ENCODE measurements around the gene MAPK11.

Gene MAPK11

DNA sequence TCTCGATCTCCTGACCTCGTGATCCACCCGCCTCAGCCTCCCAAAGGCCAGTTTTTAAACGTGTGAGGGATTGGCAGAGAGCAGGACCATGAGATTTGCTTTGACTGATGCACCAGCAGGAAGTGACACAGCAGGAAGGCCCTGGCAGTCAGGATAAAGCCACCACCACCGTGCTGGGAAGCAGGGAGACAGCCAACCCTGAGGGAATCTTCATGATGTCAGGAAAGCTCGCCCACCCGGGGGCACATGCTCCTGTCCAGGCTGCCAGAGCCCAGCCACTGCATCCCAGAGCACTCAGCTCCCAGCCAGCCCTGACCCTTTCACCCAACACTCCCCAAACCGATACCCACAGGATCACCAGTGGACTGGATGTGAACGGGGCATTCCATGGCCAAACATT, 31.4 kb downstream of the MAPK11 start:
- H3K9me3 ChIP-seq (ENCODE audit: control extremely low read depth in 1 of 5, control insufficient read depth in 4 of 5, insufficient read depth in 2 of 5, low read depth in 1 of 5, low read length in 4 of 5): no peaks in the 10 kb centered on the region
- ChIA-PET POLR2A (no interaction called here), CTCF (interaction anchor here (1.2 to 1.9 kb wide), 2 partner anchors 9 to 32 kb away, joined by 4 read pairs; no protein-coding TSS in a partner anchor)
- H3K4me1 ChIP-seq (ENCODE audit: control extremely low read depth in 1 of 4, control insufficient read depth in 4 of 4, insufficient read depth in 4 of 4, low read length in 3 of 4): peaks cover 4 to 27% (median 23%) of the 10 kb centered on the region in 4 experiments
- peaks cover 5 to 37% (median 22%) of the 10 kb centered on the region in 4 experiments for H3K36me3 ChIP-seq (ENCODE audit: control insufficient read depth in 4 of 4, insufficient read depth in 4 of 4, low read length in 3 of 4)
- no peak overlapping the region for H3K4me3 ChIP-seq (ENCODE audit: control insufficient read depth in 1 of 7, extremely low read depth in 1 of 7, insufficient read depth in 4 of 7, low read depth in 2 of 7, low read length in 6 of 7)
- 56% methylated on average over 6 of the region's 9 CpGs for WGBS (ENCODE audit: insufficient coverage)
- DNase-seq: no peak
- no peaks in the 10 kb centered on the region for H3K27me3 ChIP-seq (replicated peaks in 2 of 5; ENCODE audit: control insufficient read depth in 4 of 5, insufficient read depth in 5 of 5, low read length in 4 of 5)
- no peak overlapping the region for H3K27ac ChIP-seq (ENCODE audit: insufficient read depth in 1 of 2, low read depth in 1 of 2, low read length in 2 of 2, poor library complexity in 1 of 2, severe bottlenecking in 2 of 2)

DNA sequence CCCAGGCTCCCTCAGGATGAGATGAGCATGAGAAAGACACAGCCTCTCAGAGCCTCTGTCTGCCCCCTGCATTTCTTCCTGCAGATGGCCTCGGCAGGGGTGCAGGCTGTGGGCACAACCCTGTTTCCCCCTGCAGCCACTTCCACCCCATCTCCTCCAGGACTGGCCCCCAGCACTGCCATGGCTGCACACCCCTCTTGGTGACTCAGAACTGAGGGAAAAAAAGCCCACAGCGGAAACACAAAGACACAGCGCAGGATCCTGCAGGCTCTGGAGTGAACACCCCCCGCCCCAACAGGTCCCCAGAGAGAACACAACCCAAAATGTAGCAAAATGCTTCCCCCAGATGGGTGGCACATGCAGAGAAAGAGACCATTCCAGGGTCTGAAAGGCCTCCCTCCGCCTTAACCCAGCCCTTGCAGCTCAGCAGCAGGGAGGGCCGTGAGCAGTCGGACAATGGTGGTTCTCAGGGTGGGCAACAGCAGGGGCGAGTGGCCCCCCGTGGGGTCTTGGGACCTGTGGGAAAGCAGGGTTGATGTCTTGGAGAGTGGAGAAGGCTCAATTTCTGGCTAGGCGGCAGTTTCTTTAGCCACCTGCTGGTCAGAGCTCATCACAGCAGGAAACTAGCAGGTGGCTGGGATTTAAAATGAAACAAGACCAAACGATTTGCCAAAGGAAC, 33.3 kb downstream of the MAPK11 start:
- peak; percentile 34 to 65 (median 55) for DNase-seq
- Histone ChIP-seq H3K27ac (ENCODE audit: insufficient read depth in 1 of 2, low read depth in 1 of 2, low read length in 2 of 2, poor library complexity in 1 of 2, severe bottlenecking in 2 of 2) (no peak overlapping the region), H3K4me3 (ENCODE audit: control insufficient read depth in 1 of 7, extremely low read depth in 1 of 7, insufficient read depth in 4 of 7, low read depth in 2 of 7, low read length in 6 of 7) (no peak overlapping the region), H3K27me3 (replicated peaks in 2 of 5; ENCODE audit: control insufficient read depth in 4 of 5, insufficient read depth in 5 of 5, low read length in 4 of 5) (no peaks in the 10 kb centered on the region), H3K4me1 (ENCODE audit: control extremely low read depth in 1 of 4, control insufficient read depth in 4 of 4, insufficient read depth in 4 of 4, low read length in 3 of 4) (peaks cover 0 to 10% (median 7%) of the 10 kb centered on the region in 4 experiments), H3K9me3 (ENCODE audit: control extremely low read depth in 1 of 5, control insufficient read depth in 4 of 5, insufficient read depth in 2 of 5, low read depth in 1 of 5, low read length in 4 of 5) (no peaks in the 10 kb centered on the region), H3K36me3 (ENCODE audit: control insufficient read depth in 4 of 4, insufficient read depth in 4 of 4, low read length in 3 of 4) (peaks cover 5 to 50% (median 30%) of the 10 kb centered on the region in 4 experiments)
- CTCF ChIA-PET: interaction anchor here (0.7 to 2.3 kb wide), 11 partner anchors 11 to 469 kb away, joined by 3 to 9 read pairs (median 3); no protein-coding TSS in a partner anchor
- WGBS (ENCODE audit: insufficient coverage): 85% methylated on average over 11 of the region's 11 CpGs
- POLR2A ChIA-PET: no interaction called here

DNA sequence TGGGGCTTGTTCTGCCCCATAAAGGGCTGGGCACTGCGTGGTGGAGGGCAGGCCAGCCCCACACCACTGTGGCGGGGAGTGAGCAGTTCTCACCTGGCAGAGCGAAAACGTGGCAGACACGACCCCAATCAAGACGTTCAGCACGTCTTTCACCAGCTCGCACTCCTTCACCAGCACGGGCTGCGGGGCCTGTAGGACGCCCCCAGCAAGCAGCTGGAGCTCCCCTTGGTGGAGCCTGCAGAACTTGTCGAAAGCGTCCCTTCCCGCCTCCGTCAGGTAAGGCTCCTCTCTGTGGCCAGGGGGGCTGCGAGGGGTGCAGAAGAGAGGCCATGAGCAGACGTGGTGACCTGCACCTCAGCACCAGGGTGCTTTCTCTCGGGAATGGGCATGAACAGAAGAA, 37.0 kb downstream of the MAPK11 start:
- POLR2A ChIA-PET: no interaction called here

DNA sequence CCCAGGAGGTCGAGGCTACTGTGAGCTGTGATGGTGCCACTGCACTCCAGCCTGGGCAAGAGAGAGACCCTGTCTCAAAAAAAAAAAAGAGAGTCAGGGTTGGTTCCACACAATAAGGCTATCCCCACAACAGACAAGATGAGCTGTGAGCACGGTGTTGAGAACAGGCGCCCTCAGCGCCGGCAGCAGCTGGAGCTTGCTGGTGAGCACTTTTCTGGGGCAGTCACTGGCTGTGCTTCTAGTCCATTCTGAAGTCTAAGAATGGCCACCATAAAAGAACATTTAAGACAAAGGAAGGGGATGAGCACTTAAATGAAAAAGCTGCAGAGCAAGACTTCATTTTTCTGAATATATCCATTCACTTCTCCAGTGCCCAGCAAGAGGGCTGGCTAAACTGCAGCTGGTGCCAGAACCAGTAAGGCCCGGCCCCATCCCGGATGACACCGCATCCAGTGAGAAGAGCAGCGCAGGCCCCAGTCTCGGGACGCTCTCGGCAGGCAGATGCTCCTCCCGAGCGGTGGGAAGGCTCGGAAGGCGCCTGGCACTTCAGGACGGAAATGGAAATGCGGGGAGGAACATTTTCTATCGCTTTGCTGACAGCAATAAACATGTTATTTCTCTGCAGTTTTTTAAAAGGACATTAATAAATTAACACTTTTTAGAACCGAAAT, 37.6 kb downstream of the MAPK11 start:
- POLR2A ChIA-PET: no interaction called here
- CTCF ChIA-PET: no interaction called here

More for the DNA sequence above, 37.0 kb downstream of the MAPK11 start:
- Histone ChIP-seq H3K27me3 (replicated peaks in 2 of 5; ENCODE audit: control insufficient read depth in 4 of 5, insufficient read depth in 5 of 5, low read length in 4 of 5) (no peaks in the 10 kb centered on the region), H3K27ac (ENCODE audit: insufficient read depth in 1 of 2, low read depth in 1 of 2, low read length in 2 of 2, poor library complexity in 1 of 2, severe bottlenecking in 2 of 2) (no peak overlapping the region), H3K4me3 (ENCODE audit: control insufficient read depth in 1 of 7, extremely low read depth in 1 of 7, insufficient read depth in 4 of 7, low read depth in 2 of 7, low read length in 6 of 7) (no peak overlapping the region), H3K36me3 (ENCODE audit: control insufficient read depth in 4 of 4, insufficient read depth in 4 of 4, low read length in 3 of 4) (peaks cover 4 to 49% (median 25%) of the 10 kb centered on the region in 4 experiments), H3K4me1 (ENCODE audit: control extremely low read depth in 1 of 4, control insufficient read depth in 4 of 4, insufficient read depth in 4 of 4, low read length in 3 of 4) (no peaks in the 10 kb centered on the region), H3K9me3 (ENCODE audit: control extremely low read depth in 1 of 5, control insufficient read depth in 4 of 5, insufficient read depth in 2 of 5, low read depth in 1 of 5, low read length in 4 of 5) (no peaks in the 10 kb centered on the region)
- CTCF ChIA-PET: no interaction called here
- DNase-seq: no peak
- 98% methylated on average over 13 of the region's 18 CpGs for WGBS (ENCODE audit: insufficient coverage)

DNA sequence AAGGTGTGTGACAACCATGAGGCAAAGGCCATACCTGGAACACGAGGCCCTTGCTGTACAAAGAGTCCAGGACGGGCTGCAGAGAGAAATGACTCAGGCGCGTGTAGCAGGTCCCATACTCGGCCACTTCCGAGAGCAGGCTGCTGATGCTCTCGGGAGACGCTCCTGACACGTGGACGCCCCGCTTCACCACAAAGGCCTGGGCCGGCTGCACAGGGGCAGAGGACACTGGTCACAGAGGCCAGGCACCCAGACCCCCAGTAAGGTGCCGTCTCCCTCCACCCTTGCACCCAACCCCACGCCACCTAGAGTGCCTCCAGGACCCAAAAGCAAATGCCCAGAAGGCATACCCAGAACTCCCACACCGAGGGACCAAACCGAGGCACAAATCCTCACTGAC, 40.8 kb downstream of the MAPK11 start:
- peaks cover 3 to 64% (median 33%) of the 10 kb centered on the region in 4 experiments for H3K36me3 ChIP-seq (ENCODE audit: control insufficient read depth in 4 of 4, insufficient read depth in 4 of 4, low read length in 3 of 4)
- no peaks in the 10 kb centered on the region for H3K27me3 ChIP-seq (replicated peaks in 2 of 5; ENCODE audit: control insufficient read depth in 4 of 5, insufficient read depth in 5 of 5, low read length in 4 of 5)
- no peaks in the 10 kb centered on the region for H3K9me3 ChIP-seq (ENCODE audit: control extremely low read depth in 1 of 5, control insufficient read depth in 4 of 5, insufficient read depth in 2 of 5, low read depth in 1 of 5, low read length in 4 of 5)
- H3K4me3 ChIP-seq (ENCODE audit: control insufficient read depth in 1 of 7, extremely low read depth in 1 of 7, insufficient read depth in 4 of 7, low read depth in 2 of 7, low read length in 6 of 7): no peak overlapping the region
- WGBS (ENCODE audit: insufficient coverage): 99% methylated on average over 12 of the region's 16 CpGs
- no peaks in the 10 kb centered on the region for H3K4me1 ChIP-seq (ENCODE audit: control extremely low read depth in 1 of 4, control insufficient read depth in 4 of 4, insufficient read depth in 4 of 4, low read length in 3 of 4)
- POLR2A ChIA-PET: no interaction called here
- CTCF ChIA-PET: interaction anchor here (0.8 to 1.7 kb wide), 2 partner anchors 7 to 10 kb away, joined by 3 to 4 read pairs; no protein-coding TSS in a partner anchor
- DNase-seq: no peak
- no peak overlapping the region for H3K27ac ChIP-seq (ENCODE audit: insufficient read depth in 1 of 2, low read depth in 1 of 2, low read length in 2 of 2, poor library complexity in 1 of 2, severe bottlenecking in 2 of 2)

More for the DNA sequence above, 37.6 kb downstream of the MAPK11 start:
- Histone ChIP-seq H3K27me3 (replicated peaks in 2 of 5; ENCODE audit: control insufficient read depth in 4 of 5, insufficient read depth in 5 of 5, low read length in 4 of 5) (no peaks in the 10 kb centered on the region), H3K9me3 (ENCODE audit: control extremely low read depth in 1 of 5, control insufficient read depth in 4 of 5, insufficient read depth in 2 of 5, low read depth in 1 of 5, low read length in 4 of 5) (no peaks in the 10 kb centered on the region), H3K4me1 (ENCODE audit: control extremely low read depth in 1 of 4, control insufficient read depth in 4 of 4, insufficient read depth in 4 of 4, low read length in 3 of 4) (no peaks in the 10 kb centered on the region), H3K27ac (ENCODE audit: insufficient read depth in 1 of 2, low read depth in 1 of 2, low read length in 2 of 2, poor library complexity in 1 of 2, severe bottlenecking in 2 of 2) (no peak overlapping the region), H3K4me3 (ENCODE audit: control insufficient read depth in 1 of 7, extremely low read depth in 1 of 7, insufficient read depth in 4 of 7, low read depth in 2 of 7, low read length in 6 of 7) (no peak overlapping the region), H3K36me3 (ENCODE audit: control insufficient read depth in 4 of 4, insufficient read depth in 4 of 4, low read length in 3 of 4) (peaks cover 4 to 47% (median 26%) of the 10 kb centered on the region in 4 experiments)
- no peak for DNase-seq
- WGBS (ENCODE audit: insufficient coverage): 98% methylated on average over 17 of the region's 20 CpGs

DNA sequence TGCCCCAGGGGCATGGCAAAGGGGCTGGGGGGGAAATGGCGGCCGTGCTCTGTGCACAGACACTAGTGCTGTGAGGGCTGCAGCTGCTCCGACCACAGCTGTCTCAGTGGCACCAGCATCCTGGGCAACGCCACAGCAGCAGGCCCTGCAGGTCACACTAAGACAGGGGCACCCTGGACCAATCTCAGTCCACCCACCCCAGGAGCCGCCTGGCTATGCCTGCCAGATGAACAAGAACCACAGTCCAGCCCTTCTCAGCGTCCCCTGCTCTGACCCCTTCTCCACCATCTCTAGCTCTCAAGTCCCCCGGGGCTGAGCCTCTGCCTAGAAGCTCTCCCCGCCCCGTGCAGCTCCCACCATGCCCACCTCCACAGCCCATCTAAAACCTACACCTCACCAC, 41.8 kb downstream of the MAPK11 start:
- CTCF ChIA-PET: no interaction called here
- Histone ChIP-seq H3K9me3 (ENCODE audit: control extremely low read depth in 1 of 5, control insufficient read depth in 4 of 5, insufficient read depth in 2 of 5, low read depth in 1 of 5, low read length in 4 of 5) (no peaks in the 10 kb centered on the region), H3K4me1 (ENCODE audit: control extremely low read depth in 1 of 4, control insufficient read depth in 4 of 4, insufficient read depth in 4 of 4, low read length in 3 of 4) (no peaks in the 10 kb centered on the region), H3K36me3 (ENCODE audit: control insufficient read depth in 4 of 4, insufficient read depth in 4 of 4, low read length in 3 of 4) (peaks cover 3 to 68% (median 36%) of the 10 kb centered on the region in 4 experiments), H3K27me3 (replicated peaks in 2 of 5; ENCODE audit: control insufficient read depth in 4 of 5, insufficient read depth in 5 of 5, low read length in 4 of 5) (no peaks in the 10 kb centered on the region), H3K4me3 (ENCODE audit: control insufficient read depth in 1 of 7, extremely low read depth in 1 of 7, insufficient read depth in 4 of 7, low read depth in 2 of 7, low read length in 6 of 7) (no peak overlapping the region), H3K27ac (ENCODE audit: insufficient read depth in 1 of 2, low read depth in 1 of 2, low read length in 2 of 2, poor library complexity in 1 of 2, severe bottlenecking in 2 of 2) (no peak overlapping the region)
- POLR2A ChIA-PET: no interaction called here
- no peak for DNase-seq
- WGBS (ENCODE audit: insufficient coverage): 97% methylated on average over 9 of the region's 9 CpGs

DNA sequence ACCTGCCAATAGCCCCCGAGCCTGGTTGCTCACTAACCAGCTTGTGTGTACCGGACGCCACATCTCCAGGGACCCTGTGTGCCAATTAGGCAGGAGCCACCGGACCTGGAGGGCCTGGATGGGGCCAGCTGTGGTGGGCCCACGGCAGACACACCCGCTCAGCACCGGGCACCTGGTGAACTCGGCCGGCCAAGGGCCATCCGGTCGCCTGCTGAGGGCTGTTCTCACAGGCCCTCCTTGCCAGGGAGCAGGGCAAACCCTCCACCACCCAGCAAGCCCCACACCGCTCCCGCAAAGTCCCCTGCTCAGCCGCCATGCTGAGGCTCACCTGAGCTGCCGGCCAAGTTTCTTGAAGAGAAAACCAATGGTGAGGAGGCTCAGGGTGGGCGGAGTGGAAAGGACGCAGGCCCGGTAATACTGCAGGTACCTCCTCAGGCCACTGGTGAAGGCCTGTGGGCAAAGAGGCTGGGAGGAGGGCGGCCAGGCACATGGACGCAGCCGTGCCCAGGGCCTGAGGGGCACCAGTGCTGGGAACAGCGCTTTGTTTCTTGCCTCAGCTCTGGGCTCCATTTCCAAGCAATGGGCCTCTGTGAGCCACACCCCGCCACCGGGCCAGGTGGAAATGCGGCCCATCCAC, 42.5 kb downstream of the MAPK11 start:
- H3K9me3 ChIP-seq (ENCODE audit: control extremely low read depth in 1 of 5, control insufficient read depth in 4 of 5, insufficient read depth in 2 of 5, low read depth in 1 of 5, low read length in 4 of 5): no peaks in the 10 kb centered on the region
- no peaks in the 10 kb centered on the region for H3K27me3 ChIP-seq (replicated peaks in 2 of 5; ENCODE audit: control insufficient read depth in 4 of 5, insufficient read depth in 5 of 5, low read length in 4 of 5)
- peaks cover 3 to 68% (median 33%) of the 10 kb centered on the region in 4 experiments for H3K36me3 ChIP-seq (ENCODE audit: control insufficient read depth in 4 of 4, insufficient read depth in 4 of 4, low read length in 3 of 4)
- ChIA-PET POLR2A (no interaction called here), CTCF (no interaction called here)
- WGBS (ENCODE audit: insufficient coverage): 94% methylated on average over 19 of the region's 25 CpGs
- DNase-seq: no peak
- H3K27ac ChIP-seq (ENCODE audit: insufficient read depth in 1 of 2, low read depth in 1 of 2, low read length in 2 of 2, poor library complexity in 1 of 2, severe bottlenecking in 2 of 2): no peak overlapping the region
- H3K4me3 ChIP-seq (ENCODE audit: control insufficient read depth in 1 of 7, extremely low read depth in 1 of 7, insufficient read depth in 4 of 7, low read depth in 2 of 7, low read length in 6 of 7): no peak overlapping the region
- no peaks in the 10 kb centered on the region for H3K4me1 ChIP-seq (ENCODE audit: control extremely low read depth in 1 of 4, control insufficient read depth in 4 of 4, insufficient read depth in 4 of 4, low read length in 3 of 4)
